Activated CD4-positive, alpha-beta T cell treated with anti-CD3 and anti-CD28 coated beads, Interleukin-2, amount 50 U/mL, for 24 hours (primary cell): ENCODE data around the gene PLA2G3.
"Not testable (repeated sequence)": the region's sequence is repeated elsewhere in the genome, so short reads cannot be mapped to it uniquely, and the experiment has no call there.

Source experiments
- DNase-seq, 2 donors: peaks; one replicate each; pipeline ENCODE4 v3.0.0-alpha.2; 2020; ENCODE audit warnings: low read depth in 1 of 2, low spot score in 1 of 2

Gene PLA2G3

DNA sequence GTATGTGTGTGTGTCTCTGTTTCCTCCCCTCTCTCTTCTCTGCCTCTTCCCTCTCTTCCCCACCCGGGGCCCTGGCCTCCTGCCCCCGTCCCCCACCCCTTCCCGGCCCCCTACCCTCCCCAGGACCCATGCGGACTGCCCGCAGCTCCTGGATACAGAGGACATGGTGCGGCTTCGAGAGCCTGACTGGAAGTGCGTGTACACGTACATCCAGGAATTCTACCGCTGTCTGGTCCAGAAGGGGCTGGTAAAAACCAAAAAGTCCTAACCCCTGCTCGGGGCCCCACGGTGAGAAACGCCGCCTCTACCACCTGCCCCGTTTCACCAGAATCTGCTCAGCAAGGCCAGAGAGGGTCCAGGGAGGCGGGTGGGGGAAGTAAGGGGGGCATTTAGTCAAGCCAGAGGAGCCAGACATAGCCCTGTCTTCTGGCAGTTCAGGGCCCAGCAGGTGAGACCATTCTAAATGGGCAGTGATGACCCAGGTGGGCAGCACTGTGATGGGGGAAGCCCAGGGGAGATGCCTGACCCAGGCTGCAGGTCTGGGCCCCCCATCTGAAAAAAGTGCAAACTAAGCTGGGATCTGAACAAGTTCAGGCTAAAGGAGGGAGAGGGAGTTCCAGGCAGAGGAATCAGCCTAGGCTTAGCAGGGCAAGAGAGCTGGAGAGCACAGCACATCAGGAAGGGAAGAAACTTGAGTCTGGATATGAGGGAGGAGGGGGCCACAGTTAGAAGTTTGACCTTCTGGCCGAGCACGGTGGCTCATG is 39.4 kb downstream of the PLA2G3 start:
- no peak for DNase-seq

DNA sequence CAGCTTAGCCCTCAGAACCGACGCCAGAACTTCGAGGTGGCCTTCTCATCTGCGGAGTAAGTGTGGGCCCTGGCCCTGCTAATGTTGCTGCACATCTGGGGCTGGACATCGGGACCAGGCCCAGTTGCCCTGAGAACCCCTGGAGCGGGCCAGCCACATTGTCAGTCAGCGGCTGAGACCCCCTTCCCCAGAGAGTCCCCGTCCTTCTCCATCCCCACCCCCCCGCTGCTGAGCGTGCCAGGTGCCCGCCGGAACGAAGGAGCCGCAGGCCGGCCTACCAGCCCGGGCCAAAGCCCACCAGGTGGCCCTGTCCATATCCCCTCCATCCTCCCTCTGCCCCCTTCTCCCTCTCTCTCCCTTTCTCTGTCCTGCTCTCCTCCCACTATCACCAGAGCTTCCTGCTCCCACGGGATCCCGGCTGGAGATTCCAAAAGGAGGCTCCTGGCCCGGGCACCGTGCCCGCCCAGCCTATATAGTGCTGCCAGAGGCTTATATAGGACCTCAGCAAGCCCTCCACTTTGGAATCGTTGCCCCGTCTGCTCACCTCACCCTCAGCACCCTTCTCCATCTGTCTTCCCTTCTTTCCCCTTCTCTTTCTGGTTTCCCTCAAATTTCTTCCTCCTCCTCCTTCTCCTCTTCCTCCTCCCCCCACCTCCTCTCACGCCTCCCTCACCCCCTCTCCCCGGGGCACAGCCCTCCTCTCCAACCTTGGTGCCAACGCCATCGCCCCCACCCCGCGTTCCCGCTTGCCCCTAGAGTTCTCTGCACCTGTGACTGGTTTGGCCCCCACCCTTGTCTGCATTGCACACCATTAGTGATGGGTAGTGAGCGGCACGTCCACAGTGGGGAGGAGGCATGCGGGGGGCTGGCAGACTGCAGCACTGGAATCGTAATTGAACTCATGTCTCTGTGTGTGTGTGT is 40.2 kb downstream of the PLA2G3 start:
- DNase-seq: no peak

- DNase-seq: no peak
These were observed 40.9 kb downstream of the PLA2G3 start for GRCh38 chr22:31099386-31099785.

DNA sequence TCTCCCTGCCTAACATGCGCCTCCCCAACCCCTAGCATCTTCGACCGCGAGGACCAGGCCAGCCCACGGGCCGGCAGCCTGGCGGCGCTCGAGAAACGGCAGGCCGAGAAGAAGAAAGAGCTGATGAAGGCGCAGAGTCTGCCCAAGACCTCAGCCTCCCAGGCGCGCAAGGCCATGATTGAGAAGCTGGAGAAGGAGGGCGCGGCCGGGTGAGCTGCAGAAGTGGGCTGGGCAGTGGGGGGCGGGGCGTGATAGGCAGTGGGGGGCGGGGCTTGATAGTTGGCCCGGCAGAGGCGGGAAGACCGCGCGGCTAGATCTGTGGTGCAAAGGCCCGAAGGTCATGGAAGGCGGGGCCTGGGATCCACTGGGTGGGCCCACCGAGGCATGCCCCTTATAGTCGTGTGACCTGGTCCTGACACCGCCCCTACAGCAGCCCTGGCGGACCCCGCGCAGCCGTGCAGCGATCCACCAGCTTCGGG is 41.6 kb downstream of the PLA2G3 start:
- no peak for DNase-seq

DNA sequence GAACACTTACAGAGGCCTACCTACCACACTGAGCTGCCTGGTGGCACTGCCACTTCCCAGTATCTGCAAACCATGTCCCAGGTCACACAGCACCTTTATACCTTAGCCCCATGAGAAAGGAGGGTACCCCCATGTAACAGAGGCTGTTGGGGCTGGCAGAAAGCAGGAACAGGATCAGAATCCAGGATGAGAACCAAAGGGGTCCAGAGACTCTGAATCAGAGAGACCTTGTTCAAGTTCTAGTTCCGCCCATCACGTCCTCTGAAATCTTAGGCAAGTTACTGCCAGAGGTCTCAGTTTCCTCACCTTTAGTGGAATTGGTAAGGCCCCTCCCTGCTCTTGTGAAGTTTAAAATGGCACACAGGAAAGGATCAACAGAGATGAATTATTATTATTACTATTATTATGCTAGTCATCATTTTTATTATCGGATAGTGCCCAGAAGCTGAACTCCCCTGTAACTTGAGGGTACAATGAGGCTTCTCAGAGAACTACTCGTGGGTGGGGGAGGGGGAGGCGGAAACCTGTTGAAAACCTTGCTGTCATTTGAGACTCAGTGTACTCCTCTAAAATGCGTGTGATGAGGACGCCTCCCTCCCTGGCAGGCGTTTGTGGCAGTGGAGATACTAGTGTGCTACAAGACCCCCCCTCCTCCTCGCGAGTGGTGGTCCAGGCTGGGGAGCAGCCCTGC is 42.2 kb downstream of the PLA2G3 start:
- DNase-seq: no peak

DNA sequence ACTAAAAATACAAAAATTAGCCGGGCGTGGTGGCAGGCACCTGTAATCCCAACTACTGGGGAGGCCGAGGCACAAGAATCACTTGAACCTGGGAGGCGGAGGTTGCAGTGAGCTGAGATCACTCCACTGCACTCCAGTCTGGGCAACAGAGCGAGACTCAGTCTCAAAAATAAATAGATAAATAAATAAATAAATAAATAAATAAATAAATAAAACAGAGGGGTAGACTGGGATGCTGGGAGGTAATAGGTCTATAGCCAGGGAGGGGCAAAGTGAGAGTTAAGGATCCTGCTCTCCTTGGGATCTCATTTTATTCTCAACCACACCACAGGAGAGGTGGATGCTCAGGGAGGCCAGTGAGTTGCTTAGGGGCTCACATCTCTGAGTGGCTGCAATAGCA is 42.8 kb downstream of the PLA2G3 start:
- not testable (repeated sequence) for DNase-seq

- no peak for DNase-seq
These were observed 43.5 kb downstream of the PLA2G3 start for GRCh38 chr22:31096657-31097279.

- DNase-seq: no peak
These were observed 44.6 kb downstream of the PLA2G3 start for GRCh38 chr22:31095637-31096249.

DNA sequence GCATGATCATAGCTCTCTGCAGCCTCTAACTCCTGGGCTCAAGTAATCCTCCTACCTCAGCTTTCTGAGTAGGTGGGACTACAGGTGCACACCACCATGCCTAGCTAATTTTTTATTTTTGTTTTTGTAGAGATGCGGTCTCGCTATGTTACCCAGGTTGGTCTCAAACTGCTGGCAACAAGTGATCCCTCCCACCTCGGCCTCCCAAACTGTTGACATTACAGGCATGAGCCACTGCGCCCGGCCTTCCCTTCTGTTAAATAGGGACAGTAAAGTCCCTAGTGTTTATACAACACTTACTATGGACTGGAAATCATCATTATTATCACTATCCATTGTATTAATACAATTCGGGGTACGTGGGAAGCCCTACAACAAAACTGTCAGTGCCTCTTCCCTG is 45.6 kb downstream of the PLA2G3 start:
- no peak for DNase-seq

GRCh38 chr22:31094021-31094551 is 46.2 kb downstream of the PLA2G3 start:
- DNase-seq: no peak

- DNase-seq: no peak
These were observed 47.0 kb downstream of the PLA2G3 start for GRCh38 chr22:31093086-31093850.

DNA sequence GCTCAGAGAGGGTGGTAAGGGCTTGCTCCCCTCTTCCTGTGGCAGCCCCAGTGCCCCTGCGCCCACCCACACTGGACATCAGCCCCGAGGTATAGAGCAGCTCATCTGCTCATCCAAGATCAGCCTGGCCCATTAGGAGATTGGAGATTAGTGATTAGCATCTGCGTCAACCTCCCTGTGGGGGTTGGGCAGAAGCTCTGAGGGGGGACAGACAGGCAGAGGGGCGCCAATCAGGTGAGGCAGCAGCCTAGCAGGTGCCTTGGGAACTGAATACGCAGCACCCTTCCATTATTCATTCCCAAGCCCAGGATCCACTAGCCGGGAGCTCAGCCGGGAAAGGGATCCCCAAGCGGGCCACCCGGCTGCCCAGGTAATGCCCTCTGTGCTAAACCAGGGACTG is 48.1 kb downstream of the PLA2G3 start:
- DNase-seq: no peak

- no peak for DNase-seq
These were observed 49.0 kb downstream of the PLA2G3 start for GRCh38 chr22:31091106-31091975.

DNA sequence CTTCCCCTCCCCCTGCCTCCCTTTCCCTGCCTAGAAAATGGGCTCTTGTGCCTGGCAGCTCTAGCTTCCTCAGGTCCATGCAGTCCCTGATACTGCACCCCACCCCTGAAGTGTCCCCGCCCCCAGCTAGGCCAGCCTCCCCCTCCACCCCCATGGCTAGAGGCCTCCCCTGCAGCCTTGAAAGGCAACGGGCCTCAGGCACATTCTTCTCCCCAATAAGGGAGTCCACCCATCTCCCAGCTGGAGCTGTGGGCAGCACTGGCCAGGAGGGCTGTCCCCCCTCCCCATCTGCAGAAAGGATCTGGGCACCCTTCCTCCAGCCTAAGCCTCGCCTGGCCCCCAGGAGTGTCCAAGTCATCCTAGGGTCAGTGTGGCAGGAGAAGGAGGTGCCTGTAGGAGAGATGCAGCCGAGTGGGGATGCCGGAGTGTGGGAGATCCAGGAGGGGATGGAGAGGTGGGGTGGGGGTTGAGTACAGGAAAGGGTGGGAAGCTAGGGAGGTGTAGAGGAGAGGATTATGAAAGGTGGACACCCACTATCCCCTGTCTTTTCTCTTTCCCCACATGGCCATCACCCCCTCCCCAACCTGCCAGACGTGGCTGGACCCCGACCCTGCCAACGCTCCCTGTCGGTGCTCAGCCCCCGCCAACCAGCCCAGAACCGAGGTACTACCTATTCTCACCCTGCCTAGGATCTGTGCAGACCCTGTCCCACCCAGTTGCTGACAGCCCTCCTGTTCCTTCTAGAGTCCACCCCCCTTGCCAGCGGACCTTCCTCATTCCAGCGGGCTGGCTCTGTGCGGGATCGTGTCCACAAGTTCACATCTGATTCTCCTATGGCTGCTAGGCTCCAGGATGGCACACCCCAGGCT is 49.9 kb downstream of the PLA2G3 start:
- DNase-seq: no peak

DNA sequence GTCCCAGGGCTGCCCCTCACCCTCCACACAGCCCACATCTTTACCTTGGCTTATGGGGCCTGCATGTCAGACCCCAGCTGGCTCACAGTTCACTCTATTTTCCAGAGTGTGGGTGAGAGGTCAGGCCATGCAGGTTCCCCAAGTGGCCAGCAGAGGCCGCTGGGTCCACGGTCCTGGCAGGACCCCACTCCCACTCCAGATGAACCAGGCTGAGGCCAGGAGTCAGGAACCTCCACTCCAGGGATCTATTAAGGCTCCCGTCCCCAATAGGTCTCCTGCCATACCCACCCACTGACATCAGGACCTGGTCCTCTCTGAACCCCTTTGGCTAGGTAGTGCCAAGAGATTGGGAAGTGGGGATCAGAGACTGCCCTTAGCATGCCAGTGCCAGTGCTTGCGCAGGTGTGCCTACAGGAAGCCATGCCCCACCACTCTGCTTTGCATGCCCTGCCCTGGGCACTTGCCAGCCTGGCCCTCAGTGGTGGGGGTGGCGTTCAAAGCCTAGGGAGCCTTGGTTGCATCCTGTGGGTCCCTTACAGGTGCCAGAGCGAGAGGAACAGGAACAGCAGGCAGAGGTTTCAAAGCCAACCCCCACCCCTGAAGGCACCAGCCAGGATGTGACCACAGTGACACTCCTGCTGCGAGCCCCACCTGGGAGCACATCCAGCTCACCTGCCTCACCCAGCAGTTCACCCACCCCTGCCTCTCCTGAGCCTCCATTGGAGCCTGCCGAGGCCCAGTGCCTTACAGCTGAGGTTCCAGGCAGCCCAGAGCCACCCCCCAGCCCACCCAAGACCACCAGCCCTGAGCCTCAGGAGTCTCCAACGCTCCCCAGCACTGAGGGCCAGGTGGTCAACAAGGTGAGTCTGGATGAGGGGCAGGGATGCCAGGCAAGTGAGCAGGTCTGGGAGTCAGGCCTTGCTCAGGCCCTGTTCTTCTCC is 50.9 kb downstream of the PLA2G3 start:
- no peak for DNase-seq

- DNase-seq: no peak
These were observed 51.9 kb downstream of the PLA2G3 start for GRCh38 chr22:31088233-31088986.
